AG04449 (cell line): ENCODE measurements around the gene ARHGEF25.

ENCODE experiments used
- CTCF ChIA-PET: fragments of 350-600 bp; formaldehyde crosslinking; extraction: SDS; loops from one replicate; lab custom pipeline; 2021; ENCODE audit warnings: antibody characterized with exemption; lab: Yijun Ruan, JAX
- POLR2A ChIA-PET: fragments of 400-600, 350-600 bp; formaldehyde crosslinking; extraction: SDS; loops from one replicate; lab custom pipeline; 2020; ENCODE audit warnings: antibody characterized with exemption, inconsistent platforms; lab: Yijun Ruan, JAX
- DNase-seq: peaks from one replicate; pipeline ENCODE4 v3.0.0-alpha.2; 2010; ENCODE audit warnings: low read depth, low spot score
- H3K4me3 ChIP-seq: 2 replicates; pipeline ENCODE4 v1.5.1; 2011; ENCODE audit warnings: low read depth, mild to moderate bottlenecking, control low read depth, low read length
- CTCF ChIP-seq: IDR thresholded peaks from one replicate; pipeline ENCODE4 v1.5.1; 2011; ENCODE audit warnings: mild to moderate bottlenecking, moderate library complexity, low read length, control low read depth, inconsistent platforms; ENCODE audit not compliant: insufficient read depth; ENCODE audit errors: missing control alignments

Gene ARHGEF25

GRCh38 chr12:57609101-57609780 is 2.0 kb upstream of the ARHGEF25 start:
- ChIA-PET CTCF (interaction anchor here (1.2 to 9.9 kb wide), 5 partner anchors 9 to 26 kb away, joined by 3 to 113 read pairs (median 3); partner anchors contain the start of gene B4GALNT1), POLR2A (no interaction called here)
- no peak for DNase-seq
- no peak for TF ChIP-seq CTCF
- no peak overlapping the region for H3K4me3 ChIP-seq

GRCh38 chr12:57609781-57610553 is 1.3 kb upstream of the ARHGEF25 start:
- no peak for TF ChIP-seq CTCF
- POLR2A ChIA-PET: interaction anchor here (1.4 to 2.0 kb wide), 3 partner anchors 11 to 18 kb away, joined by 3 to 6 read pairs (median 5); partner anchors contain the start of gene PIP4K2C
- CTCF ChIA-PET: interaction anchor here (1.2 to 9.9 kb wide), 4 partner anchors 10 to 27 kb away, joined by 3 to 113 read pairs (median 17); no protein-coding TSS in a partner anchor
- no peak overlapping the region for H3K4me3 ChIP-seq
- no peak for DNase-seq

GRCh38 chr12:57610554-57611107 is 604 bp upstream of the ARHGEF25 start:
- no peak for DNase-seq
- TF ChIP-seq CTCF: no peak
- POLR2A ChIA-PET: interaction anchor here (0.5 to 2.0 kb wide), 7 partner anchors 10 to 332 kb away, joined by 3 to 6 read pairs (median 3); partner anchors contain the start of genes DDIT3 and PIP4K2C
- H3K4me3 ChIP-seq: peak overlapping the region; percentile 70
- CTCF ChIA-PET: interaction anchor here (0.6 to 9.9 kb wide), 3 partner anchors 10 to 27 kb away, joined by 4 to 113 read pairs (median 31); no protein-coding TSS in a partner anchor

- H3K4me3 ChIP-seq: peak overlapping the region; percentile 70
- no peak for TF ChIP-seq CTCF
- CTCF ChIA-PET: interaction anchor here (0.8 to 9.9 kb wide), 4 partner anchors 9 to 70 kb away, joined by 3 to 113 read pairs (median 17); partner anchors contain the start of gene B4GALNT1
- POLR2A ChIA-PET: interaction anchor here (0.5 to 2.0 kb wide), 7 partner anchors 9 to 91 kb away, joined by 3 to 6 read pairs (median 3); partner anchors contain the start of genes DDIT3 and PIP4K2C
- DNase-seq: no peak
These were observed 834 bp downstream of the ARHGEF25 start for GRCh38 chr12:57611827-57612710.

- H3K4me3 ChIP-seq: no peak overlapping the region; the same call in 1 of the 2 replicates
- DNase-seq: no peak
- TF ChIP-seq CTCF: no peak
- ChIA-PET CTCF (interaction anchor here (2.4 to 9.9 kb wide), 3 partner anchors 8 to 30 kb away, joined by 8 to 113 read pairs (median 31); partner anchors contain the start of gene B4GALNT1), POLR2A (interaction anchor here (0.7 to 0.9 kb wide), 2 partner anchors 13 to 19 kb away, joined by 3 read pairs; no protein-coding TSS in a partner anchor)
These were observed 1.6 kb downstream of the ARHGEF25 start for GRCh38 chr12:57612711-57613426.
